HepG2 (cell line): ENCODE data around the gene GGA2. TPM values are rescaled to one million over a fixed set of nuclear protein-coding genes. Genes with fewer than 3 reads are reported as not detected.

Experiments used
- AKAP8 ChIP-seq: sonication (generic); formaldehyde crosslinking; IDR thresholded peaks from 2 replicates; pipeline ENCODE4 v1.5.1; 2020; ENCODE audit warnings: mild to moderate bottlenecking, missing genetic modification reagents
- ARID2 ChIP-seq: sonication (generic); formaldehyde crosslinking; IDR thresholded peaks from 2 replicates; pipeline ENCODE4 v1.8.1; 2022; ENCODE audit warnings: mild to moderate bottlenecking, missing genetic modification reagents, borderline replicate concordance
- BATF2 ChIP-seq: sonication (generic); formaldehyde crosslinking; IDR thresholded peaks from 2 replicates; pipeline ENCODE4 v1.8.0; 2022; ENCODE audit warnings: mild to moderate bottlenecking, missing genetic modification reagents, moderate library complexity
- ETV6 ChIP-seq: sonication (generic); formaldehyde crosslinking; conservative IDR thresholded peaks from 2 replicates; pipeline ENCODE4 v1.4.0; 2020; ENCODE audit warnings: missing genetic modification reagents
- GABPA ChIP-seq, 2 experiments: IDR thresholded peaks; 2 replicates each; pipeline ENCODE4 v1.6.1; 2011 to 2016; ENCODE audit warnings: low read depth in 2 of 2, low read length in 1 of 2, missing biosample characterization in 1 of 2, missing genetic modification characterization in 1 of 2
- KAT2B ChIP-seq: fragments of 150-350 bp; IDR thresholded peaks from 2 replicates; pipeline ENCODE4 v1.6.1; 2014; ENCODE audit warnings: low read depth, low read length, borderline replicate concordance
- NFATC3 ChIP-seq: sonication (generic); formaldehyde crosslinking; IDR thresholded peaks from 2 replicates; pipeline ENCODE4 v1.5.1; 2020; ENCODE audit warnings: mild to moderate bottlenecking, missing genetic modification reagents
- PRDM15 ChIP-seq: sonication (generic); formaldehyde crosslinking; IDR thresholded peaks from 2 replicates; pipeline ENCODE4 v1.4.0; 2020; ENCODE audit warnings: missing genetic modification reagents
- REPIN1 ChIP-seq: sonication (generic); formaldehyde crosslinking; IDR thresholded peaks from 2 replicates; pipeline ENCODE4 v1.8.0; 2022; ENCODE audit warnings: missing genetic modification reagents, low read depth, mild to moderate bottlenecking, borderline replicate concordance
- RFXAP ChIP-seq: sonication (generic); formaldehyde crosslinking; IDR thresholded peaks from 2 replicates; pipeline ENCODE4 v1.4.0; 2020; ENCODE audit warnings: missing genetic modification reagents, borderline replicate concordance
- SMAD3 ChIP-seq: sonication (generic); formaldehyde crosslinking; IDR thresholded peaks from 2 replicates; pipeline ENCODE4 v1.4.0; 2020; ENCODE audit warnings: missing genetic modification reagents
- SOX6 ChIP-seq, 2 experiments: fragments of 450-650 bp in 1 of 2; sonication (generic) in 1 of 2; formaldehyde crosslinking in 1 of 2; IDR thresholded peaks; 2 replicates each; pipeline versions ENCODE4 v1.4.0 to v1.6.1; 2017 to 2020; ENCODE audit warnings: antibody characterized with exemption in 1 of 2, mild to moderate bottlenecking in 1 of 2, missing genetic modification reagents in 1 of 2
- ZBTB34 ChIP-seq: sonication (generic); formaldehyde crosslinking; IDR thresholded peaks from 2 replicates; pipeline ENCODE4 v1.8.0; 2022; ENCODE audit warnings: mild to moderate bottlenecking, missing genetic modification reagents
- ZBTB42 ChIP-seq: sonication (generic); formaldehyde crosslinking; IDR thresholded peaks from 2 replicates; pipeline ENCODE4 v1.5.0; 2020; ENCODE audit warnings: mild to moderate bottlenecking, missing genetic modification reagents
- ZBTB43 ChIP-seq: sonication (generic); formaldehyde crosslinking; conservative IDR thresholded peaks from 2 replicates; pipeline ENCODE4 v1.4.0; 2020; ENCODE audit warnings: missing genetic modification reagents
- ZMAT3 ChIP-seq: sonication (generic); formaldehyde crosslinking; conservative IDR thresholded peaks from 2 replicates; pipeline ENCODE4 v1.7.0; 2021; ENCODE audit warnings: missing genetic modification reagents
- ZNF10 ChIP-seq: sonication (generic); formaldehyde crosslinking; IDR thresholded peaks from 2 replicates; pipeline ENCODE4 v1.4.0; 2020; ENCODE audit warnings: mild to moderate bottlenecking, low read depth, missing genetic modification reagents, borderline replicate concordance
- ZNF574 ChIP-seq: sonication (generic); formaldehyde crosslinking; IDR thresholded peaks from 2 replicates; pipeline ENCODE4 v1.4.0; 2020; ENCODE audit warnings: missing genetic modification reagents
- ZNF713 ChIP-seq: sonication (generic); formaldehyde crosslinking; IDR thresholded peaks from 2 replicates; pipeline ENCODE4 v1.4.0; 2020; ENCODE audit warnings: mild to moderate bottlenecking, missing genetic modification reagents
- ZSCAN21 ChIP-seq: sonication (generic); formaldehyde crosslinking; IDR thresholded peaks from 2 replicates; pipeline ENCODE4 v1.8.0; 2022; ENCODE audit warnings: mild to moderate bottlenecking, missing genetic modification reagents, moderate library complexity, borderline replicate concordance
- polyA plus RNA-seq, 8 experiments: library from polyadenylated mRNA; depleted of rRNA in 3 of 8; stranded (reverse) in 7 of 8; unstranded in 1 of 8; fragments of >200 nt; fragmentation: Illumina TruSeq in 4 of 8; extraction: Trizol in 4 of 8; gene quantifications; 2 replicates each; pipeline versions ENCODE4 v1.2.1 to v1.2.3, GENCODE V29; 2011 to 2016; ENCODE audit warnings: low read depth in 4 of 8, missing spikeins in 1 of 8, mixed read lengths in 1 of 8; ENCODE audit not compliant: insufficient read depth in 1 of 8
- total RNA-seq, 5 experiments: library from RNA; depleted of rRNA; stranded (reverse); fragments of >200 nt; fragmentation: Illumina TruSeq; extraction: Trizol; gene quantifications; 2 replicates each; pipeline ENCODE4 v1.2.3, GENCODE V29; 2016; ENCODE audit warnings: low read depth in 1 of 5

Gene GGA2
- total and polyA plus RNA-seq, 2 of the 13 experiments (the other 11 are each of a cell fraction or from before 2014, with no cell fraction given) = 51.5 to 69.8 TPM

- no peak for TF ChIP-seq ZBTB42 (CRISPR knock-in tag)
- no peak for TF ChIP-seq AKAP8 (CRISPR knock-in tag)
- no peak for TF ChIP-seq SOX6 (IDR thresholded peaks at IDR 0.05)
- no peak for TF ChIP-seq SOX6 (CRISPR knock-in tag; IDR thresholded peaks at IDR 0.05)
- no peak for TF ChIP-seq NFATC3
- no peak for TF ChIP-seq ZBTB34 (CRISPR knock-in tag)
- no peak for TF ChIP-seq PRDM15
- TF ChIP-seq ZBTB43 (CRISPR knock-in tag) = no peak
- no peak for TF ChIP-seq ZNF10
- TF ChIP-seq GABPA (IDR thresholded peaks at IDR 0.05; ENCODE audit: low read depth, low read length) = no peak
- no peak for TF ChIP-seq GABPA (CRISPR knock-in tag; IDR thresholded peaks at IDR 0.05; ENCODE audit: low read depth)
- TF ChIP-seq ZMAT3 (CRISPR knock-in tag) = no peak
- no peak for TF ChIP-seq ZNF574 (CRISPR knock-in tag)
- TF ChIP-seq RFXAP = no peak
- 0 out of 2 replicates have a peak, but pooled peaks have one; percentile 11 for TF ChIP-seq KAT2B
- TF ChIP-seq SMAD3 (CRISPR knock-in tag) = 0 out of 2 replicates have a peak, but pooled peaks have one; percentile 12
- TF ChIP-seq ETV6 (CRISPR knock-in tag) = no peak
- no peak for TF ChIP-seq ZNF713 (CRISPR knock-in tag)
- no peak for TF ChIP-seq REPIN1 (CRISPR knock-in tag)
- TF ChIP-seq BATF2 (CRISPR knock-in tag) = no peak
- TF ChIP-seq ZSCAN21 (CRISPR knock-in tag) = no peak
- TF ChIP-seq ARID2 (CRISPR knock-in tag) = 0 out of 2 replicates have a peak, but pooled peaks have one; percentile 35
Measured at GRCh38 chr16:23434380-23434779, 75.9 kb downstream of the GGA2 start (continued).
